CD1c-positive myeloid dendritic cell (primary cell): ENCODE data around the gene RAB44.
"Not testable (repeated sequence)": the region's sequence is repeated elsewhere in the genome, so short reads cannot be mapped to it uniquely, and the experiment has no call there.

ENCODE experiments used
- DNase-seq: peaks from one replicate; pipeline ENCODE4 v3.0.0-alpha.2; 2016; ENCODE audit errors: extremely low spot score

The RAB44 gene, protein sequence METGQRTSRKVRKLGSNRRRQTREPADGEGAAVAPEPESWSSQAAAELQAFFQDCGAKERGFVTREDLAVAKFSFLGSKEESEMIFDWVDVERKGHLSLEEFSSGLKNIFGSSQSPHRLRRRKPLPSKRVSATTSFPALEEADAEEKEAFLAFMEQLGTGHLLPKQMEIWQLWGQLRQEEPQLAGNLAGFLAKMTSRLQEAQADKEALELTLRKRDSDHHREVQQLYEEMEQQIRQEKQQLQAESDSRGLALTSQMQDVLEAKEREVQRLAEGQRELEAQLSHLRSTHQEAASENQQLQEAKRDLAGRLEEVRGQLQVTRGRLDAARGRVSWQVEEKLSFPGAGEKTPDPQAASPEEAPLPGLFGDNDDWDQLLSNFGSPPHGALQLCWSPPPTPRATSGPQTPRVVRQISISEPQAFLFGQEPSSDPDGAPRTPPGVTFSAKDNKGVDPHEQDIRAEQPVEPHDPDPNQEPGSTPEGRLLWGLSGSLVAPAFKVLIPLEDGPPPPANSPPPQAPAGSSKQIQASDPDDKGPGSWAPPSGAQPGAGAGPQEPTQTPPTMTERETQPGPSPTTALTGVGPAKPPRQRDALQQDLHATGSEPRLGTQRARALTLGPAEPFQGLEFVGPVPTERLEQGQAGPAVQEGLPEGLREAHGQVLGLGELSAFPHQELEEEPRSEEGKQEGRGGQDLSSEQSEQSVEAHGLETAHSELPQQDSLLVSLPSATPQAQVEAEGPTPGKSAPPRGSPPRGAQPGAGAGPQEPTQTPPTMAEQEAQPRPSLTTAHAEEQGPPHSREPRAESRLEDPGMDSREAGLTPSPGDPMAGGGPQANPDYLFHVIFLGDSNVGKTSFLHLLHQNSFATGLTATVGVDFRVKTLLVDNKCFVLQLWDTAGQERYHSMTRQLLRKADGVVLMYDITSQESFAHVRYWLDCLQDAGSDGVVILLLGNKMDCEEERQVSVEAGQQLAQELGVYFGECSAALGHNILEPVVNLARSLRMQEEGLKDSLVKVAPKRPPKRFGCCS

DNA sequence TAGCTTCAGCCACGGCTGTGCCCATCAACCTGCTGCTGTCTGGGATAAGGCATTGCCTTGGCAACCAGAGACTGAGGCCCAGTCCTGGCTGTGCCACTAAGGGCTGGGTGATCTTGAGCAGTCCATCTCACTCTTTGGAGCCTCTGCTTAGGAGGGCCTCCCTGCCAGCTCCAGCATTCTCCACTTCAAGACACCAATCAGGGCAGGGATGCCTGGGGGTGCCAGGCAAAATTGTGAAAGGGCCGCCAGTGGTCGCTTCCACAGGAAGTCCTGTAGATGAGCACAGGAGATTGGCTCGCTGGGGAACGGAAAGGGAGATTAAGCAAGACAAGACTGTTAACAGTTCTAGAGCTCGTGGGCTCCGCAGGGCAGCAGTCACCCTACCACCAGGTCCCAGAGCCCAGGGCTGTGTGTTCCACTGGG lies at the start of gene RAB44:
Gene RAB44, plus strand, starts transcription at position 346 of the 423 bp plus-strand sequence. CDS start 6,410 bp downstream, outside the sequence.
- peak; percentile 31 for DNase-seq

DNA sequence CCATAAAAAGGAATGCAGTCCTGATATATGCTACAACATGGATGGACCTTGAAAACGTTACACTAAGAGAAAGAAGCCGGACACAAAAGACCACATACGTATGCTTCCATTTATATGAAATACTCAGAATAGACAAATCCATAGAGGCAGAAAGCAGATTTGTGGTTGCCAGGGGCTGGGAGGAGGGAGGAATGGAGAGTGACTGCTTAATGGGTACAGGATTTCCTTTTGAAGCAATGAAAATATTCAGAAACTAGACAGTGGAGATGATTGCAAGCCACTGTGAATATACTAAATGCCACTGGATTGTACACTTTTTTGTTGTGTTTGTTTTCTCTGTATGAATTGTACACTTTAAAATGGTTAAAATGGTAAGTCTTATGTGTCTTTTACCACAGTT lies 48.5 kb upstream of the RAB44 start:
- DNase-seq: no peak

DNA sequence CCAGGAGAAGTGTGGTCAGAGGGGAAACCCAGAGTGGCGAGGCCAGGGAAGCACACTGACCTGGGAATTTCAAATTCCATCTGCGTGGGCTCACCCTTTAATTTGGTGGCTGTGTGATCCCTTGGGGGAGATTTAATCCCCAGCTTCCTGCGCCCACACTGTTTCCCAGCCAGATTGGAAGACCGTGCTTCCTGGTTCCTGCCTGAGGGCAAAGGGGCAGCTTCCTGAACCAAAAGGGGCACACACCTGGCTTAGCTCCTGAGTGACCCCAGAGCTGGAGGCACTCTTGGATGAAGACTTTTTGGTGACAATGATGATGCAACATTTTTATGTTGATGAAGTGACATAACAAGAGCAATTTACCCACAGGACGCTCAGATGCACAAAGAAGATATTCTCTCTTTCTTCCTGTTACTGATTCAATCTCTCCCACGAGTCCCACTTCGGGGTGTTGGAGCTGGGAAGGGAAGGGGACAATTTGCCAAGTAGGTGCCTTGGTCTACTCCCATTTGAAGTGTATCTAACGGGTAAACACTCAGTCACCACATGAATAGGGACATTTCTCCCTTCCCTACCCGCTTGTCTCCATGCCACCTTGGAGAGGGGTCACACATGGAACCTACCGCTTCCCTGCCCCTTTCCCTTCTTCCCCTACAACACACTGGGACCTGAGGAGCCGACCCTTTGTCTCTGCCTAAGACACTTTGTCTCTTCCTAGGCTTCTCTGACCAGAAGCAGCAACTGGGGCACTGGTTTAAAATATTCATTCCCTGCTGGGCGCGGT lies 47.7 kb upstream of the RAB44 start:
- DNase-seq: peak; percentile 27

DNA sequence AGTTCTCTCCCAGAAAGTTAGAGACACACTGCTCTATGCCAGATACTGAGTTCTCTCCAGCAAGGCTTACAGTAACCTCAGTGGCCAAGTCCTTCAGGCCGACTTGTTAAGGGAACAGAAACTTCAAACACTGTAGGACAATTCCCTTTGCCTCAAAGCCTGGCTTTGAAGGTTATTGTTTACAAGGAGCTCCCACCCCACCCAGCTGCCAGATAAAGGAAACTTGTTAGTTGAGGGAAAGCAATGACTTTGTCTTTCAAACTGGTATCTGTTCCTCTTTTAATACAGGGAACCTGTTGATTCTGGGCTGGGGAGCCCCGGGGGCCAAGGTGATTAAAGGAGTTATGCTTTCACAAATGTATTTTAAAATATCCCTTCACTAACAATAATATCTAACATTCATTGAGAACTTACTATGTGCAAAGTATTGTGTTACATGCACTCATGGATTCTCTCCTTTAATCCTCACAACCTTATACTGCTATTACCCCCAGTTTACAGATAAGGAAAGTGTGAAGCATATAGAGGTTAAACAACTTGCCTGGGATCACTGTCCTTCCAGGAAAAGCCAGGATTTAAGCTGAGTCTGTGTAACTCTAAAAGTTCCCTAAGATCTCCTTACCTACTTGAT lies 46.7 kb upstream of the RAB44 start:
- peak; percentile 92 for DNase-seq

DNA sequence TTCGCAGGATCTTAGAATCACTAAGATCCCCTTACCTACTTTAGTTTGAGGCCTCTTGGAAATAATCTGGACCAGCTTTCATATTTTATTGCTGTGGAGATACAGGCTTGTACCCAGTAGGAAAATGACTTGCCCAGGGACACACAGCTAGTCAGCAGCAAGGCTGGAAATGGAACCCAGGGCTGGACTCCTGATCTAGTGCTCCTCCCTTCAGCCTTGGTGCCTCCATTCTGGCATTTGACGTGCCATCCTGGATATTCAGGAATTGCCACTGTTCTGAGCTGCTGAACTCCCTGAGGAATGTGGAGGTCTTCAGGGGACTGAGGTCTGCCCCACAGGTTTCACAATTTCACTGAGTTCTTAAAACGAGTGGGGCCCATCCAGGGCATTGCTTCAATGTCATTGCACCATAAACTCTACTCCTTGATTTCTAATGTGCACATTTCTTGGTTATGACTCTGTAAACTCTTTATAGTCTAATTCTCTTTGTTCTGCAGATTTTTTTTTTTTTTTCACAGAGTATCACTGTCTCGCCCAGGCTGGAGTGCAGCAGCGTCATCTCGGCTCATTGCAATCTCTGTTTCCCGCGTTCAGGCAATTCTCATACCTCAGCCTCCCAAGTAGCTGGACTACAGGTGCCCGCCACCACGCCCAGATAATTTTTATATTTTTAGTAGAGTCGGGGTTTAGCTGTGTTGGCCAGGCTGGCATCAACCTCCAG lies 45.8 kb upstream of the RAB44 start:
- DNase-seq: no peak

DNA sequence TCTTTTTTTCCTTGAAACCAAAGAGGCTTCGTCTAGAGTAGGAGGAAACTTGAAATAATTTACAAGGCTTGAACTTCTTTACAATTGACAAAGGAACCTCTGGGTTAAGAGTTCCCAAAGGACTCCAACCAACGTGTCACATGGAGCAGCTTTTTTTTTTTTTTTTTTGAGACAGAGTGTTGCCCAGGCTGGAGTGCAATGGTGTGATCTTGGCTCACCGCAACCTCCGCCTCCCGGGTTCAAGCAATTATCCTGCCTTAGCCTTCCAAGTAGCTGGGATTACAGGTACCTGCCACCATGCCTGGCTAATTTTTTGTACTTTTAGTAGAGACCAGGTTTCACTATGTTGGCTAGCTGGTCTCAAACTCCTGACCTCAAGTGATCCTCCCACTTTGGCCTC lies 43.2 kb upstream of the RAB44 start:
- not testable (repeated sequence) for DNase-seq

DNA sequence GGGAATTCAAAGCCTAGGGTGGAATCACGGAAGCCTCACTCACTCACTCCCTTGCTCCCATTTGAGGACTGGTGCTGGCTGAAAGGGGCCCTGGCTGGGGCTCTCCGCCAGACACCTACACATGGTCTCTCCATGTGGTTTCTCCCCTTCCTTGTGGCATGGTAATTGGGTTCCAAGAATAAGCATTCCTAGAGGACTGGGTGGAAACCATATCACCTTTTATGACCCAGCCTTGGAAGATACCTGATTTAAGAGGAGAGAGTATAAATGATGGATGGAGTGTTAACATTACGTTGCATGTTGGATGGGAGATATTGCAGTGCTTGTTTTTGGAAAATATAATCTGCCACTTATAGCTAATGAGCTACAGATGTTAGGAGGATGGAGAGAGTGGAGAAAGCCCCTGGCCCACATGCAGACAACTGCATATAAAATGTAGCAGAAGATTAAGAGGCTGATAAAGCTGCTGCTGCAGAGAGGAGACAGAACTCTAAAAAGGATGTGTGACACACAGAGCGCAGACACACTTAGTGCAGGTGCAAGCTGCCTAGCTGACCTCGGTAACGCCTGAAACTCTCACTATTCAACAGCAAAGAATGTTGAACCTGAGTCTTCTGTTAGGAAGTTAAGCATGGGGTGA lies 42.4 kb upstream of the RAB44 start:
- no peak for DNase-seq

DNA sequence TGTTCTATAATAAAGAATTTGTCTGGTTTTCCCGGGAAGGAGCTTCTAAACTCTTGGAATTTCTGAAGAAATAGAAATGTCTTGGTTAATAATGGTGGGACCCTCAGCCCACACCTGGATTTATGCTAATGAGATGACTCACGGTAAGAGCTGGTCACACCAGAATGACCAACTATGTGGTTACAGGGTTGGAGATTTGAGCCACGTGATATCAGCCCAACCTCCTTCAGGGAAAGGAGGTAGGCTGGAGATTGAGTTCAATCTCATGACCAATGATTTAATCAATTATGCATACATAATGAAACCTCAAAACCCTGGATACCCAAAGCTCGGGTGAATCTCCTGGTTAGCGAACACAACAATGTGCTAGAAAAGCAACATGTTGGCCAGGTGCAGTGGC lies 41.2 kb upstream of the RAB44 start:
- no peak for DNase-seq

DNA sequence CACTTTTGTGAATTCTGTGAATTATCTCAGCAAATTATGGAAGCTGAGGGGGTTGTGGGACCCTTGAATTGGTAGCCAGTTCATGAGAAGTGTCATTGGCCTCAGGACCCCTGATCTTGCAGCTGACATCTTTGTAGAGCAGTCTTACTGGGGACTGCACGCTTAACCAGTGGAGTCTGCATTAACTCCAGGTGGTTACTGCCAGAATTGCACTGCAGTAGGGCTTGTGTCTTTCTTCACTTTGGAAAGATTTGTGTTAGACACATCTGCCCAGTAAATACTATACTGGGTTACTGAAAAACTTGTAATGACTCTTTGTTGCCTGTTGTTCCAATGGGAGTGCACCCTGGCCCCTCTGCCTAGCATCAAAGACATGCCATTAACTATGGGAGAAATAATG lies 40.4 kb upstream of the RAB44 start:
- no peak for DNase-seq

DNA sequence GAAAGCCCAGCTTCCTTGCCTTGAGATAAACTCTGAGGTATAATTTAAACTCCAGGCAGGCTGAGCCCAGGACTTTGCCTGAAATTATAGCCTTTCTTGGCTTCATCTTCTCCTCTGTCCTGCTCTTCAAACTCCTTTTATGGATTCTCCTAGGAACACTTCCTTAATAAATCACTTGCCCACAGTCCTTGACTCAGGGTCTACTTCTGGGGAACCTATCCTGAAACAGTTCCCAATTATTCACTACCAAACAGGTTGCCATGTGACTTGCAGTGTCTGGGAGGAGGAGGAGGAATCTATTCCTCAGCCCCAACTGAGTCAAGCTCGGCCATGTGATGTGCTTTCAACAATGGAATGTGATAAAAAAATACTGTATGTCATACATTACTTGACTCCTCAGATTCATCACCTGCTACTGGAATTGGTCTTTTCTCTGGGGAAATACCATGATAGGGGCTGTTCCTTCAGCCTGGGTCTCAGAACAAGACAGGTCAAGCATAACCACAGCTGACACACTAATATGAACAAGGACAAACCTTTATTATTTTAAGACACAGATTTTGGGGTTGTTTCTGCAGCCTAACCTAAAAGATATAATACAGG lies 39.6 kb upstream of the RAB44 start:
- DNase-seq: peak; percentile 47

DNA sequence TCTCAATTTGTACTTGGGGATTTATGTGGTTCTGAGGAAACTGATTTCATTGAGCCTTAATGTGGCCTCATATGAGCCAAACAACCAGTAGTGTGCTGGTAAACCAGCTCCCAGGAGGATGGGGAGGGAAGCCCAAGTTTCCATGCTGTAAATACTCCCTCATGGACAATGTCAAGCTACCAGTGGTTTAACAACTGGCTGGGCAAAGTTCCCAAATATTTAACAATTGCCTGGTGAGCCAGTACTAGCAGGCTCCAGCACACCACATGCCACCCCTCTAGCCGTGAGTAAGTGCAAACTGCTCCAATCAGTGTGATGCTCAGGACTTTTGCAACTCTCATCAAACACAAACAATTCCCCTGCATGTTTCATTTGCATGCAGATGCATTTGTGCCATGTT lies 38.4 kb upstream of the RAB44 start:
- no peak for DNase-seq

DNA sequence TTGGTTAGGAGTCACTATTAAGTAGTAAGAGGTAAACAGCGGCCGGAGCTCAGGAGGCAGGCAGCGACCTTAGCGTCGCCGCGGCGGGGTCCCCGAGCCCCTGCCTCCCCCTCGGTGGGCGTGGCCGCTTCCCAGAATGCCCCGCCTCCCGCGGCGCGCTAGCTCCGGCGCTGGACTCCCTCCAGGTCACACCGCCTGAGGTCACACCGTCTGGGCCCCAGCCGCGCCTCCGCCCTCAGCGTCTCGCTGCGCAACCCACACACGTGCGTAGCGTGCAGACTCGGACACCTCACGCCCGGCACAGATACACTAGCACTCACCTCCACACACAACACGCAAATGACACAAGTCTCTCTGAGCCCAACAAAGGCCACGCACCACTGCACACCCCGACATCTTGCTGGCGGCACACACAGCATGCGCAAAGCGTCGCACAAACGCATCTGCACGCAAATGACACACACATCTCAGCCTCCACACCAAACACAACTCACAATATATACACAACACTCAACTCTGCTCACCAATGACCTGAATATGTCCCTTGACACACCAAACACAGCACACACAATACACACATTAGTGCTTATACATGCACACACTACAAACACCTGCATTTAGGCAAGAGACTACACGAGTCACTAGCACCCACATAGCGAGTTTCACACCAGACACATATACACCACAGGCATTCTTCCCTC lies 36.7 kb upstream of the RAB44 start:
- peak; percentile 69 for DNase-seq

DNA sequence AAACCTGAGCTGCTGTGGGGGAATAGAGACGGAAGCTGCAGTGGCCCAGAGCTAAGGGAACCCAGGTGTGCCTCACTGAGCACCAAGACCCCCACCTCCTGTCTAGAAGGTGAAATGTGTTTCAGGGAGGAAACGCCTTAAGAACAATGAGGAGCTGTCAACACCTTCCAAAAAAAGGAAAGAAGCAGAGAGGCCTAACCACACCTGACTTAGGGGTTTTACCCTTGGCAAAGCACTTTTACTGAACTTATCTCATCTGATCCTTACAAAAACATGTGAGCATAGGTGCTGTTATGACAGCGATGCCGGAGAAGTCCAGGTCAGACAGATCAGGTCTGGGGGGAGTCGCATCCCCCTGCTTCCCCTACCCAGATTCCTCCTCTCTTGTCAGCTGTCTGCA lies 35.2 kb upstream of the RAB44 start:
- DNase-seq: no peak

DNA sequence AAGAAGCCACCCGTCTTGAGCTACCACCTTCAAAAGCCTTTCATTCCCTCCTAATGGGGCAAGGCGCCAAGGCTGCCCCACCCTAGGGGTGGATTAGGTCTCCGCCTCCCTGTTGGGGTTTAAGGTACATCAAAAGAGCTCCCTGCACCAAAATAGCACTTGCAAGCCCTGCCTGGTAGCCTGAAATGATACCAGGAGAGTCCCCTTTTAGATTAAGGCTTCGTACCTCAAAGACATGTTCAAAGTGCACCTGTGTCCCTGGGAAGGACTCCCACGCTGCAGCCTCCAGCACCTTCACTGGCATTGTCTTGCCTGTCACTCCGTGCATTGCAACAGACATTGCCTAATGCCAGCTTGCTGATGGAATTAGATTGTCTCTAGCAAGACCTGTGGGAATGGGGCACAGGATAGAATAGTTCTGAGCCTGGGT lies 34.8 kb upstream of the RAB44 start:
- DNase-seq: no peak

DNA sequence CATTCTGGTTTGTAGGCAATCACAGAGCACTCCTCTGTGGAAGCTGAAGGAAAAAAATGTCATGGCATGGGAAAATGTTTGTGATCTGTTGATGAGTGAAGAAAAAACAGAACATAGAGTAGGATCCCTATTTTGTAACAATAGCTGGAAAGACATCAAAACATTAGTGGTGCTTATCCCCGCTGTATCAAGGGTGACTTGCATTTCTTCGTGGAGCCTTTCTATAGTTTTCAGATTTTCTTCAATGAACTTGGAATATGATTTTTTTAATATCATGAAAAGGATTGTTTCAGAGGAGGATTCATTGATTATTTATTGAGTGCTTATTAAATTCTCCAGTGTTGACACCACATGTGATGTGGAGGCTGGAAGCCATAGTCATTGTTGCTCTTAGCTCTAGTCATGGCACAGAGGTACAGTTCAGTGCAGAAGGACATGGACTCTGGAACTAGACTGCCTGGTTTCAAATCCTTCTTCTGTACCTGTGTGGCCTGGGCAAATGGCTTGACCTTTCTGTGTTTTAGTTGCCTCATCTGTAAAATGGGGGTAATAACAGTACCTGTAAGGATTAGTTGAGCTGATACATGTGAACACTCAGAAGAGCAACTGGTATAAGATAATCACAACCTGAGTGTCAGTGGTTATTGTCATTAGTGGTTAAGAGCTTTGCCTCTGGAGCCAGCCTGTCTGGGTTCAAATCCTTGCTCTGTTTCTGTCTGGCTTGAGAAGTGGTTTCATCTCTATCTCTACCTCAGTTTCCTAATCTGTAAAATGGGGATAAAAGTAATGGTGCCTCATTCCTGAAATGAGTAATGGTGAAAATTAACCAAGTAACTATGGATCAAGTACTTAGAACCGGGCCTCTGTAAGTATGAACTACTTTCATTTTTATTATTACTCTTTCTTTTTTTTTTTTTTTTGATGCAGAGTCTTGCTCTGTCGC lies 33.9 kb upstream of the RAB44 start:
- DNase-seq: no peak

DNA sequence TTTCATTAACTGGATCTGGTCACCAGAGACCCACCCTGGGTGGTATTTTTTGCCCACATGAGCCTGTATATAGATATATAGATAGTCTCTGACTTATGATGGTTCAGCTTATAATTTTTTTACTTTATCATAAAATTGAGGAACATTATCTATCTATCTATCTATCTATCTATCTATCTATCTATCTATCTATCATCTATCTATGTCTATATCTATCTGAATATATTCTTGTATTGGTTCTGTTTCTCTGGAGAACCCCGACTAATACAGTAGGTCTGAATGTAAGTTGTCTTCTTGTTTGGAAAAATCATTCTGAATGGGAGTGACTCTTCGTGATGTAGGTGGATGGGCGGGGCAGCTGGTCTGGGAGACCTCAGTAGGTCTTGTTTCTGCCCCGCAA lies 32.4 kb upstream of the RAB44 start:
- DNase-seq: no peak

DNA sequence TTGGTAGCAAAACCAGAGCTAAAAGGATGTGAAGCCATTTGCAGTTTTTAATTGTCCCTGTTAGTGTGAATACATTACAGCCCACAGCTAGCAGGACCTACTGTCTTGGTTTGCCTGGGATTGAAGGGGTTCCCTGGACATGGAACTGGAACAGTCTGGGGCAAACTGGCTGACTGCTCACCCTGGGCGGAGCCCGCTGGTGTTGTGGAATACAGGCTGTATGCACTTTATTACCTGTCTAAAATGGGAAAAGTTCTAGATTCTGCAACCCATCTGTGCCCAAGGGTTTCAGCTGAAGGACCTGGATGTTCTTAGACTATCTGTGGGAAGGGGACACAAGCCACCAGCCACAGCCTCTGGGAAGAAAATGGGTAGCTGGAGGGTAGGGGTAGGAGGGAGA lies 31.3 kb upstream of the RAB44 start:
- DNase-seq: no peak
